HepG2 (cell line): ENCODE measurements around the gene CENPM.
A peak's percentile ranks its signal among the peaks of the same experiment; 100 is the strongest.

Experiments used
- CTCF ChIP-seq: sonication (generic); formaldehyde crosslinking; IDR thresholded peaks from 2 replicates; pipeline ENCODE4 v1.5.0; 2020; ENCODE audit warnings: mild to moderate bottlenecking, missing genetic modification reagents, moderate library complexity
- FOXK2 ChIP-seq: fragments of 450-650 bp; IDR thresholded peaks from 2 replicates; pipeline ENCODE4 v1.6.1; 2016
- NFYB ChIP-seq: sonication (generic); formaldehyde crosslinking; IDR thresholded peaks from 2 replicates; pipeline ENCODE4 v1.4.0; 2020; ENCODE audit warnings: missing genetic modification reagents
- POLR2AphosphoS5 ChIP-seq: IDR thresholded peaks from 2 replicates; pipeline ENCODE4 v1.6.1; 2012; ENCODE audit warnings: low read depth, low read length
- PREB ChIP-seq: sonication (generic); formaldehyde crosslinking; IDR thresholded peaks from 2 replicates; pipeline ENCODE4 v1.4.0; 2020; ENCODE audit warnings: missing genetic modification reagents
- RFX5 ChIP-seq: IDR thresholded peaks from 2 replicates; pipeline ENCODE4 v1.6.1; 2011; ENCODE audit warnings: low read depth, low read length, improper control_type of control experiment

DNA sequence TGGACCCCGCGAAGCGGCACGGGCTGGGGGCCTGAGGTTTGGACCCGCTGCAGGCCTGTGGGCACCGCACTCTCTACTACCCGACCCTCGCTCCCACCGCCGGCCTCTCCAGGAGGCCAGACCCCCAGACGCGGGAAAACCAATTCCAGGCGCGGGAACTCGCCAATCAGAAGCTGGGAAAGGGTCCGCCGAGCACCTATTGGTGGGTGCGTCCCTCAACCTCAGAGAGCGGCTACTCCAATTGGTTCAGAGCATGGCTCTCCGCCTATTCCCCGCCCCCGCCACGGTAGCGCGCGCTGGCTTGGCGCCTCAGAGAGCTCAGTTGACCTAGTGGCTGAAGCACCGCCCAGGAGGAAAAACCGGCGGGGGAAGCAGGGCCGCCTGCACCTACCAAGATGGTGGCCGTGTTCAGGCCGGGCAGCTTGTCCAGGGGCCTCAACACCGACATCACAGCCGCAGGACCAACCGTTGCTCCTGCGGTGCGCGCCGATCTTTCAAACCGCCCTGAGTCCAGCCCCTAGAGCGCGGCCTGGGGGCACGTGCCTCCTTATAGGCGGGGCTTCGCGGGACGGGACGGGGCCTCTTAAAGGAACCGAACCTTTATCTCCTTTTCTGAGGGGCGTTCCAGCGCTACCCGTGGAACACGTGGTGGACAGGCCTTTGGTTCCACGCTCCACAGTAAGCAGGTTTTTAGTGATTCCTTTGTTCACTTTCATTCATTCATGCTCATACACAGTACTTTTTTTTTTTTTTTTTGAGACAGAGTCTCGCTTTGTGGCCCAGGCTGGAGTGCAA, at the start of gene CENPM:
- peak; percentile 54 for TF ChIP-seq POLR2AphosphoS5
- TF ChIP-seq CTCF (CRISPR knock-in tag) = no peak; the same call in 1 of the 2 replicates
- TF ChIP-seq RFX5 = no peak
- TF ChIP-seq NFYB (CRISPR knock-in tag) = peak; percentile 99
- no peak for TF ChIP-seq PREB (CRISPR knock-in tag)
- no peak for TF ChIP-seq FOXK2
